Natural killer cell (primary cell): ENCODE measurements around the gene DCTPP1. TPM values are rescaled to one million over a fixed set of nuclear protein-coding genes. Genes with fewer than 3 reads are reported as not detected.

Experiments
- ATAC-seq, 3 donors: fragments of 150-1000 bp in 2 of 3; fragments of 200-7000 bp in 1 of 3; cut with Tn5 transposase; 1 replicate in 1 of 3; 2 replicates in 2 of 3; pipeline ENCODE4 v1.10.0; 2021; ENCODE audit warnings: mild to moderate bottlenecking in 2 of 3, moderate library complexity in 2 of 3
- DNase-seq, 2 donors: peaks; one replicate each; pipeline versions ENCODE4 v3.0.0 to v3.0.0-alpha.2; 2013 to 2021; ENCODE audit warnings: mixed read lengths in 1 of 2
- H3K27ac ChIP-seq: one replicate; pipeline ENCODE4 v1.5.1; 2013; ENCODE audit warnings: mild to moderate bottlenecking, low read length
- H3K27me3 ChIP-seq: one replicate; pipeline ENCODE4 v1.6.1; 2013; ENCODE audit warnings: low read length; ENCODE audit not compliant: control insufficient read depth, insufficient read depth
- H3K36me3 ChIP-seq: one replicate; pipeline ENCODE4 v1.6.1; 2013; ENCODE audit warnings: low read length; ENCODE audit not compliant: control insufficient read depth, insufficient read depth
- H3K4me1 ChIP-seq: one replicate; pipeline ENCODE4 v1.6.1; 2013; ENCODE audit warnings: low read length; ENCODE audit not compliant: control insufficient read depth, insufficient read depth
- H3K4me3 ChIP-seq: one replicate; pipeline ENCODE4 v1.5.1; 2013; ENCODE audit warnings: low read length
- H3K9me3 ChIP-seq: one replicate; pipeline ENCODE4 v1.6.1; 2013; ENCODE audit warnings: low read length; ENCODE audit not compliant: control insufficient read depth, insufficient read depth
- H3K27ac Mint-ChIP-seq, 2 donors: one replicate each; pipeline ENCODE4 v1.8.0; 2022; ENCODE audit warnings: mild to moderate bottlenecking in 2 of 2, mixed read lengths in 2 of 2, moderate library complexity in 1 of 2
- H3K27me3 Mint-ChIP-seq, 2 donors: one replicate each; pipeline ENCODE4 v1.8.0; 2022; ENCODE audit warnings: low read depth in 2 of 2, mixed read lengths in 2 of 2
- H3K36me3 Mint-ChIP-seq: one replicate; pipeline ENCODE4 v1.8.0; 2022; ENCODE audit warnings: mixed read lengths
- H3K4me1 Mint-ChIP-seq, 2 donors: one replicate each; pipeline ENCODE4 v1.8.0; 2022; ENCODE audit warnings: mixed read lengths in 2 of 2
- H3K4me3 Mint-ChIP-seq: one replicate; pipeline ENCODE4 v1.8.0; 2022; ENCODE audit warnings: mild to moderate bottlenecking, moderate library complexity, mixed read lengths
- H3K9me3 Mint-ChIP-seq, 2 donors: one replicate each; pipeline ENCODE4 v1.8.0; 2022; ENCODE audit warnings: mixed read lengths in 2 of 2
- WGBS: methylation state at CpG from one replicate; pipeline ENCODE4 v1.1.7; 2013; ENCODE audit warnings: missing lambda C conversion rate; ENCODE audit not compliant: insufficient coverage; 5-methylcytosine and 5-hydroxymethylcytosine counted together
- intact Hi-C: fragments of 100-400 bp; cut with micrococcal nuclease; formaldehyde crosslinking; loops from one replicate; pipeline ENCODE4 v1.14.2; 2022
- total RNA-seq, 4 donors: library from RNA; stranded (reverse); fragments of 120-200 nt in 1 of 4; gene quantifications; one replicate each; pipeline versions ENCODE4 v1.2.3 to v1.2.4, GENCODE V29; 2013 to 2022
- TF ChIP-seq, protein P1 (sequence below): fragments of 200-600 bp; IDR thresholded peaks from one replicate; pipeline ENCODE4 v1.8.0; 2022; ENCODE audit warnings: antibody characterized with exemption

Gene DCTPP1
- total RNA-seq, 3 donors from 2014 or later (not counting 1 experiment from before 2014, with no cell fraction given) = 11.2 to 16.9 (median 15.2) TPM

DNA sequence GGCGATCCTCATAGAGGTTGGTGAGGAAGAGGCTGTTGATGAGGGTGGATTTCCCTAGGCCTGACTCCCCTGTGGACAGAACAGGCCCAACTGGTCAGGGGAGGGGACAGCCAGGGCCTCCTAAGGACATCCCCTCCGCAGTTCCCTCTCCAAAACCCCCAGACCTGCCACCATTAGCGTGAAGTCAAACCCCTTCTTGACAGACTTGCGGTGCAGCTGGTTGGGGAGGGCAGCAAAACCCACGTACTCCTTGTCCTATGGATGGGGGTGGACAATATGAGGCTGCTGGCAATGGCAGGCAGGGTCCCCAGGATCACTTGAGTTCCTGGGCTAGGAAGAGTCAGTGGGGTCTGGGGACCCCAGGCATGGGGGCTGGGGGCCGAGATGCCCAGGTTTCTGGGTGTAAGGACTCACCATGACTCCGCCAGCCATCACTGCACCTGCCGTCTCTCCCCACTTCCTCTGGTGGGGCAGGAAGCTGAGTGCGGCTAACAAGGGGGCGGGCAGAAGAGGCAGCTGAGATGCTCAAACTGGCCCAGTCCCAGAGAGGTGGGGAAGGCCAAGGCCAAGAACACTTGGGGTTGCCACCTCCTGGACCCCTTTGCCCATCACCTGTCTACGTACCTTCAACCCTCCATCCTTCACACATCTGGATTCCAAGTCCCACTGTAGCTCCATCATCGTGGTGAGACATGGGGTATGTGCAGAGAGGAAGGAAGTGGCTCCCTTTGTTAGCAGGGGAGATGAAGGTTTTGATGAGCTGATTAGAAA is 47.5 kb downstream of the DCTPP1 start, which contains the start of gene SEPTIN1:
TSS of gene SEPTIN1 (minus strand) at position 451 of the 771 bp plus-strand sequence. CDS start at position 432, 19 bp downstream.
- Histone ChIP-seq H3K4me3 (peak within 1 kb of the TSS; percentile 55), H3K9me3 (no peaks in the 10 kb centered on the region), H3K36me3 (peaks cover 11% of the 10 kb centered on the region), H3K27me3 (no peaks in the 10 kb centered on the region), H3K4me1 (peaks cover 66% of the 10 kb centered on the region), H3K27ac (peak within 1 kb of the TSS; percentile 82)
- DNase-seq (peak; percentile 70 to 88), ATAC-seq (peak; percentile 38 to 50 (median 41))
- 7% methylated on average over 11 of the region's 12 CpGs for WGBS
- TF ChIP-seq, protein P1, sequence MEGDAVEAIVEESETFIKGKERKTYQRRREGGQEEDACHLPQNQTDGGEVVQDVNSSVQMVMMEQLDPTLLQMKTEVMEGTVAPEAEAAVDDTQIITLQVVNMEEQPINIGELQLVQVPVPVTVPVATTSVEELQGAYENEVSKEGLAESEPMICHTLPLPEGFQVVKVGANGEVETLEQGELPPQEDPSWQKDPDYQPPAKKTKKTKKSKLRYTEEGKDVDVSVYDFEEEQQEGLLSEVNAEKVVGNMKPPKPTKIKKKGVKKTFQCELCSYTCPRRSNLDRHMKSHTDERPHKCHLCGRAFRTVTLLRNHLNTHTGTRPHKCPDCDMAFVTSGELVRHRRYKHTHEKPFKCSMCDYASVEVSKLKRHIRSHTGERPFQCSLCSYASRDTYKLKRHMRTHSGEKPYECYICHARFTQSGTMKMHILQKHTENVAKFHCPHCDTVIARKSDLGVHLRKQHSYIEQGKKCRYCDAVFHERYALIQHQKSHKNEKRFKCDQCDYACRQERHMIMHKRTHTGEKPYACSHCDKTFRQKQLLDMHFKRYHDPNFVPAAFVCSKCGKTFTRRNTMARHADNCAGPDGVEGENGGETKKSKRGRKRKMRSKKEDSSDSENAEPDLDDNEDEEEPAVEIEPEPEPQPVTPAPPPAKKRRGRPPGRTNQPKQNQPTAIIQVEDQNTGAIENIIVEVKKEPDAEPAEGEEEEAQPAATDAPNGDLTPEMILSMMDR = no peak
- H3K9me3 Mint-ChIP-seq = no peaks in the 10 kb centered on the region
- no peaks in the 10 kb centered on the region for H3K27me3 Mint-ChIP-seq
- H3K27ac Mint-ChIP-seq = peak within 1 kb of the TSS; percentile 99 to 100
- H3K4me3 Mint-ChIP-seq = peak within 1 kb of the TSS; percentile 84
- peaks cover 53 to 59% of the 10 kb centered on the region in 2 donors for H3K4me1 Mint-ChIP-seq
- intact Hi-C loops = no loop called here
- no peaks in the 10 kb centered on the region for H3K36me3 Mint-ChIP-seq

DNA sequence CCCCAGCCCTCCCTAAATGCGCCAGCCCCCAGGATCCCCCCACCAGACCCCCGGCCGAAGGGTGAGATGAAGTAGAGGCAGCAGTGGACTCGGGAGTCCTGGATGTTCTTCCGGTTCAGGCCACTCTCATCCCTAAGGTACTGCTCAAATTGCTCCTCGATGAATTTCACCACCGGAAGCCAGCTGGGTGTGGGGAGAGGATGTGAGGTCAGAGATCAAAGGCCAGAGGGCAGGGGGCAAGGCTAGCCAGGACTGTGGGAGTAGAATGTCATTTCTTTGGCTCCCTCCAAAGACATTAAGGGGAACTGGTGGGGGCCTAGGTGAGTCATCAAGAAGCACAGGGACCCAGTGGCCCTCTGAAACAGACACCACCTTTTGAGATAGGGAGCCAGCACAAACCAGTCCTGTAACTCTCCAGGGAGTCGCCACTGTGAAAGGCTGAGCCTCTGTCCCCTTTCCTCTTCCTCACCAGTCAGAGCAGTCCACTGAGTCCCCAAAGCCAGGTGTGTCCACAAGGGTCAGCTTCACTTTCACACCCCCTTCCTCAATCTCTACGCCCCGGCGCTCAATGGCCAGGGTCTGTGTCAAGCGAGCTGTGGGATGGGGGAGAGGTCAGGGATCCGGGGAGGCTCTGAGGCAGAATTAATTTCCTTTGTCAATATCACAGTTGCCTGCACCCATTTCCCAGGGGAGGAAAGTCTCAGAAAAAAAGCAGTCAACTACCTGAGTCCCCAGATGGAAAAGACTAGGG is 48.4 kb downstream of the DCTPP1 start:
- ATAC-seq (no peak), DNase-seq (peak in 1 of 2 donors; percentile 50)
- H3K4me1 Mint-ChIP-seq = peaks cover 57 to 64% of the 10 kb centered on the region in 2 donors

DNA sequence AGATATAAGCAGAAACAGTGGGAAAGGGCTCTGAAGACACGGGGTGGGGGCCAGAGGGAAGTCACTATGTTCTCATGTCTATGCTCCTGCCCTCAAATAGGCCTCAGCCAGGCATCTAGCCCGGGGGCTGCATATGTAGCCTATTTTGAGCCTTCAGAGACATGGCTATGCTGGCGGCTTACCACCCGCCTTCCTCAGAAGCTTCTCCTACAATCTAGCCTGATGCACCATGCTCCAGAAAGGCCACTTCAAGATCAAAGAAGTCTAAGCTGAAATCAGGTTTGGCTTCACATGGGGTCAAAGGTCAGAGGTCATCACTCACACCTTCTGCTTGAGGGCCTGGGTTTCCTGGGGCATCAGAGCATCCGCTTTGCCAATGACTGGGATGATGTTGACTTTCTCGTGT is 49.0 kb downstream of the DCTPP1 start:
- Mint-ChIP-seq H3K36me3 (no peaks in the 10 kb centered on the region), H3K4me1 (peaks cover 57 to 64% of the 10 kb centered on the region in 2 donors), H3K9me3 (no peaks in the 10 kb centered on the region), H3K27ac (peak overlapping the region; percentile 99 to 100), H3K27me3 (no peaks in the 10 kb centered on the region), H3K4me3 (peak overlapping the region; percentile 79)
- intact Hi-C loops = no loop called here
- Histone ChIP-seq H3K4me1 (peaks cover 79% of the 10 kb centered on the region), H3K27ac (peak overlapping the region; percentile 42), H3K9me3 (no peaks in the 10 kb centered on the region), H3K4me3 (no peak overlapping the region), H3K27me3 (no peaks in the 10 kb centered on the region), H3K36me3 (peaks cover 16% of the 10 kb centered on the region)
- WGBS = 82% methylated on average over 6 of the region's 6 CpGs
- TF ChIP-seq, protein P1 = no peak
- no peak for ATAC-seq
- DNase-seq = peak in 1 of 2 donors; percentile 45

More for the DNA sequence above, 48.4 kb downstream of the DCTPP1 start:
- peak overlapping the region; percentile 99 to 100 for H3K27ac Mint-ChIP-seq
- no peaks in the 10 kb centered on the region for H3K27me3 Mint-ChIP-seq
- Histone ChIP-seq H3K4me1 (peaks cover 75% of the 10 kb centered on the region), H3K27me3 (no peaks in the 10 kb centered on the region), H3K27ac (peak overlapping the region; percentile 82), H3K4me3 (peak overlapping the region; percentile 55), H3K36me3 (peaks cover 11% of the 10 kb centered on the region), H3K9me3 (no peaks in the 10 kb centered on the region)
- H3K36me3 Mint-ChIP-seq = no peaks in the 10 kb centered on the region
- H3K9me3 Mint-ChIP-seq = no peaks in the 10 kb centered on the region
- intact Hi-C loops = no loop called here
- WGBS = 76% methylated on average over 7 of the region's 13 CpGs
- TF ChIP-seq, protein P1 = no peak
- H3K4me3 Mint-ChIP-seq = peak overlapping the region; percentile 84
